Activated CD4-positive, alpha-beta T cell treated with anti-CD3 and anti-CD28 coated beads, Interleukin-2, amount 50 U/mL, for 1 hour (primary cell): Measurements from ENCODE around the gene TNFAIP6.
"Not testable (repeated sequence)": the region's sequence is repeated elsewhere in the genome, so short reads cannot be mapped to it uniquely, and the experiment has no call there.

Experiments
- DNase-seq: peaks from one replicate; pipeline ENCODE4 v3.0.0-alpha.2; 2020

The TNFAIP6 gene, protein sequence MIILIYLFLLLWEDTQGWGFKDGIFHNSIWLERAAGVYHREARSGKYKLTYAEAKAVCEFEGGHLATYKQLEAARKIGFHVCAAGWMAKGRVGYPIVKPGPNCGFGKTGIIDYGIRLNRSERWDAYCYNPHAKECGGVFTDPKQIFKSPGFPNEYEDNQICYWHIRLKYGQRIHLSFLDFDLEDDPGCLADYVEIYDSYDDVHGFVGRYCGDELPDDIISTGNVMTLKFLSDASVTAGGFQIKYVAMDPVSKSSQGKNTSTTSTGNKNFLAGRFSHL

DNA sequence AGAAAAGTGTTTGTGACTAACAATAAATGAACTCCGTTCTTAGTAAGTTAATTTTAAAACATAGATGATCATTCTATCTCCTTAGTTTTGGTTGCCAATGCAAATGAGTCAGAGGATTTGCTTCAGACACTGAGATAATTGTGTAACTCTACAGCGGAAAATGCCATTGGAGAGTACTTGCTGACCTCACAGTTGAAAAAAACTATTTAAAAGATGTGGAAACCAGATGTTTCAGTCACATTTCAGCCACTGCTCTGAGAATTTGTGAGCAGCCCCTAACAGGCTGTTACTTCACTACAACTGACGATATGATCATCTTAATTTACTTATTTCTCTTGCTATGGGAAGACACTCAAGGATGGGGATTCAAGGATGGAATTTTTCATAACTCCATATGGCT lies at the start of gene TNFAIP6:
Gene TNFAIP6 (plus strand): TSS at position 234 of the 400 bp plus-strand sequence. CDS start 75 bp downstream, at position 309.
- DNase-seq = no peak

DNA sequence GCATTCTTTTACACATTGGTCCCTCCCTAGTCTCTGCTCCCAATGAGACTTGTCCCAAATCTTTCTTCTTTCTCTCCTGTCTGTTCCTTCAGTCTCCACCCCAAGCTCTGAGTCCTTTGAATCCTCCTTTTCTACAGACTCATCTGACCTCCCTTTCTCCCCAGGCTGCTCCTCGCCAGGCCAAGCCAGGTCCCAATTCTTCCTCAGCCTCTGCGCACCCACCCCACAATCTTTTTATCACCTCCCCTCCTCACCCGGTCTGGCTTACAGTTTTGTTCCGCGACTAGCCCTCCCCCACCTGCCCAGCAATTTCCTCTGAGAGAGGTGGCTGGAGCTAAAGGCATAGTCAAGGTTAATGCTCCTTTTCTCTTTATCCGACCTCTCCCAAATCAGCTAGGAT lies 47.1 kb upstream of the TNFAIP6 start:
- not testable (repeated sequence) for DNase-seq

DNA sequence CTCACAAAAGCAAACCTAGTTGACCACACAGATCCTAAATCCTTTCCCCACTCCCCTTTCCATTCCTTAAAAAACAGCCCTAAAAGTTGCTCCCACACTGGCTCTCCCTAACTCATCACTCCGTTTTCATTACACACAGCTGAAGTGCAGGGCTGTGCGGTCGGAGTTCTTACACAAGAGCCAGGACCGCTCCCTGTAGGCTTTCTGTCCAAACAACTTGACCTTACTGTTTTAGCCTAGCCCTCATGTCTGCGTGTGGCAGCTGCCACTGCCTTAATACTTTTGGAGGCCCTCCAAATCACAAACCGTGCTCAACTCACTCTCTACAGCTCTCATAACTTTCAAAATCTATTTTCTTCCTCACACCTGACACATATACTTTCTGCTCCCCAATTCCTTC lies 45.0 kb upstream of the TNFAIP6 start:
- DNase-seq = not testable (repeated sequence)

DNA sequence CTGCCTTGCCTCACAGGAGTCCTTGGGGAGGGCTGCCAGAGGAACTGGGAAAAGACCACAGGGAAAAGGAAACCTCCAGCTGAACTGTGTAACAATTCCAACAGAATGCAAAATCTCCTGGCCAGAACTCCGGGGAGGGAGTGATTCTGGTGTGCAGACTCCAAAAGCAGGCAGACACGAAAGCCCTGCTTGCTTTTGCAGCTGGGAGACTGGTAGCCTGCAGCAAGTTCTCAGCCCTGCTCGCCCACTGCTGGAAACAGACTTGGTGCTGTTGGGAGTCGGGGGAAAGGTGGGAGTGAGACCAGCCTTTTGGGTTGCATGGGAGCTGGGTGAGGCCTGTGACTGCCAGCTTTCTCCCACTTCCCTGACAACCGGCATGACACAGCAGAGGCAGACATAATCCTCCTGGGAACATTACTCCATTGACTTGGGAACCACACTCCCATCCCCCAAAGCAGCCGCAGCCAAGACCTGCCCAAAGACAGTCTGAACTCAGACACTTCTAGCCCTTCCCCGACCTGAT lies 42.0 kb upstream of the TNFAIP6 start:
- DNase-seq = no peak

DNA sequence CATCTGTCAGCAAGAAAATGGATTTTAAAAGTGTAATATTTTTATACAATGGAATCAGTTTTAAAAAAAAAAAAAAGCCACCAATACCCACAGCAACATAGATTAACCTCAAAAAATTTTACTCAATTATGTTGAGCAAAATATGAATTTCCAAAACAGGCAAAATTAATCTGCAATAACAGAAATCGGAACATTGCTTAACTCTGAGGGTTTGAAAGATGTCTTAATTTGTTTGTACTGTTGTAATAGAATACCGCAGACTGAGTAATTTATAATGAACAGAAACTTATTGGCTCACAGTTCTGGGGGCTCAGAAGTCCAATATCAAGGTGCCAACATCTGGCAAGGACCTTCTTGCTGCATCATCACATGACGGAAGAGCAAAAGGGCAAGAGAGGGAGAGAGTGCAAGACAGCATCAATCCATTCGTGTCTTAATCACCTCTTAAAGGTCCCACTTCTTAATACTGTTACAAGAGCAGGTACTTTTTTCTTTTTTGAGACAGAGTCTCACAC lies 31.8 kb upstream of the TNFAIP6 start:
- DNase-seq = no peak

DNA sequence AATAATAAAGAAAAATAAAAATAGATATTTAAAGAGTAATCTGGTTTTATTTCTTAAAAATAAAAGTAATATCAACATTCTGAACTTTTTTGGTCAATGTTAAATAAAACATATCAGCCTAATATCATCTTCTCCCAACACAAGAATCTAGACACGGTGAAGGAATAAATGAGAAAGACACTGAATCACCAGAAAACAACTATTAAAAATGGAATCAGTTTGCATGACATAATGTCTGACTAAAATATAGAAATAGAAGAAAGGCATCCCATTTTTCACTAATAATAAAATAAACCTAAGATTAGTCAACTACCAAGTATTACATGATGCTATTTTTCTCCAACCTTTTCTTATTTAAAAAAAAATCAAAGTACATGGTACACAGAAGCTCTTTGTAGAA lies 30.8 kb upstream of the TNFAIP6 start:
- DNase-seq = no peak

DNA sequence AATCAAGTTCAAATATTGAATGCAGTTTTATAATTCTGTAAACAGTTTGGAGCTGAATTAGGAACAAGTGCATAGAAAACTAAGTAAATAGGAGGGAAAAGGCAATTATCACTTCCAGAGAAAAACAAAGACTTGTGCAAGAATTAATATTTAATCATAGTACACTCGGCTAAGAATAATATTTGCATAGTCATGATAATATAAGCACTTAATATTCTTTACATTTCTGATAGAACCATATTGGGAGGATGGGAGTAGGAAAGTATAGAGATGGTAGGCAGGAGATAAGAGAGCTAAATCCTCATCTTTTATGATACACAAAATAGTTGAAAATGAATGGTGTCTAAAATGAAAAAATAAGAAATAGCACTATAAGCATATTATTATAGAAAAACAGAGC lies 27.4 kb upstream of the TNFAIP6 start:
- no peak for DNase-seq

DNA sequence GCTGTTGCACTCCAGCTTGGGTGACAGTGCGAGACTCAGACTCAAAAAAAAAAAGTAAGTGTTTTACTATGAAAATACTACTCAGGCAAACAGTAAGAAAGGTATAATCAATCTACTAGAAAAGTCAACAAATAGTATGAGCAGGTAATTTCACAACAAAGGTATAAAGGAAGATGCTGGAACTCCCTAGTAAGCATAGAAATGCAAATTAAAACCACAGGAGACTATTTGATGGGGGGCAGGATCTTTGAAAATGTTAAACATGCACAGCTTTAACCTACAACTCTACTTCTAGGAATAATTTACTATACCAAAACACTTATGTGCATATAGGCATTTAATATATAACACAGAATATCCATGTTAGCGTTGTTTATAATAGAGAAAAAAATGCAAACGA lies 24.3 kb upstream of the TNFAIP6 start:
- DNase-seq = no peak

DNA sequence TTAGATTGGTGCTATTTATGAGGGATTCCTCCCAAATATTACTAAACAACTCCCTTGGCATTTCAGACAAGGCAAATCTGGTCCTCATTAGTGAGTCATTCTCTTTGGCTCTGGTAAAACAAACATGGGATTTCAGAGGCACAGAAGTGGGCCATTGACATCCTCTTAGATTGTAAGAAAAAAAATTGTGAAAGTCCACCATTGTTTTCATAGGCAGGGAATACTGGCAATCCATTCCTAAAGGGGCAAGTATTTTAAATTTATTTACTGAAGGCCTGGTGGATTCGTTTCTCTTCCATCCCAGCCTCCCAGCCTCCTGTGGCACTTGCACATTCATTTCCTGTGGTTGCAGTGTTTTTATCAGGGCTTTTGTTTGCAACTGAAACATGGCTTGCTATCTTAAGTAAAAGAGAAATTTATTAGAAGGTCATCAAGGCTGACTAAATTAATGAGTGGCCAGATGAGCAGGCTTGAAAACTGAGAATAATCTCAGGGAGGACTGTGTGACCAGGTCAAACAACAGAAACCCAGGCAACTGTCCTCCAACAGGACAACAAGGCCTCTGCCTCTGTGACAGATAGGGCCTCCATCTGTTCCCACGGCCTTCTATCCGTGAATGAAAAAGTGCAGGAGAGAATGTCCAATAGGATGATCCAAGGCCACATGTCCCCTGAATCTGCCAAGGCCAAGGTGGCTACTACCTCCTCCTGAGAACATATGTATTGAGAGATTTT lies 23.1 kb upstream of the TNFAIP6 start:
- no peak for DNase-seq

DNA sequence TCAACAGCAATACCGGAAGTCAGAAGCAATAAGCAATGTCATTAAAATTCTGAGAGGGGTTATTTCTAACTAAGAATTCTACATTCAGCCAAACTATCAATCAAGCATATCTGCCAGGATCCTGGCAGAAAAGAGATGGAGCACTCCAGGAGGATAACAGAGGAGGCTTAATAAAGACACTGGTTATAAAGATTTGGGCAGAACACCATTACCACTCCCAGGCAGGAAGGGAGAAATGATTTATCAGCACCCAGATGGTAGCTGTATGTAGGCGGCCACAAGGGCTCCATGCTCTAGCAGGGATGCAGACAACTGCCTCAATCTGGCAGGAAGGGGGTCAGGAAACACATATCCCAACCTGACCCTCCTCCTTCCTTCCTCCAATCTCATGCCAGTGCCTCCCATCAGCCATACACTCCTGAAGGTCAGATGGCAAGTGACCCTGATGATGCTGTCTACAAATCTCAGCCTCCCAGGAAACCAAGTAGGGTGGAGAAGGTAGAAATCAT lies 20.5 kb upstream of the TNFAIP6 start:
- no peak for DNase-seq

DNA sequence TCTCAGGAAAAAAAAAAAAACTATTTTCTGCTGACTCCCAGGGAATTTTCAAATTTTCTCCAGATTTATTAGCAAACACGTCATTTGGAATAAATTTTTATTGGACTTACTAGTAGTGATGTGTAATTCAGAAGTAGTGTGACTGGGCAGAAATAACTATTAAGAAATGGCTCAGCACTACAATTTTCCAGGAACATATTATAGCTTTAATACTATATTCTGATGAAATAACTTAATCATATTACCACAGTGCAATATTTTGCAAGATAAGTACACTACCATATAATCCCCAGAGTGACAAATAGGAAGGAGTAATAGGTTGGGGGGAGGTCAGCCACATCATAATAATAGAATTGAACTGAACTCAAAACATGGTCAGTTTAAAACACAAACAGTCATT lies 19.7 kb upstream of the TNFAIP6 start:
- no peak for DNase-seq

DNA sequence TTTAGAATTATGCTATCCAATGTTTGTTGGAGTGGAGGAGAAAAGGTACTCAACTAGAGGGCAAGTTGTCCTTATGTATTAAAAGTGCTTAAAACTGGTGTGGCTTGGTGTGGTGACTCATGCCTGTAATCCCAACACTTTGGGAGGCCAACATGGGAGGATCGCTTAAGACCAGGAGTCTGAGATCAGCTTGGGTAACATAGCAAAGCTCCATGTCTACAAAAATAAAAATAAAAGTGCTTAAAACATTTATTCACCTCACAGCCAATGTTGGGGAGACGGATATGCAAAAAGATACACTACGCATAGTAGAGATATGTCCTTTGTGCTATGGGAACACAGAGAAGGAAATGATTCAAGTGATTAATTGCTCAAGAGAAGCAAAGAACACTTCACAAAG lies 19.3 kb upstream of the TNFAIP6 start:
- no peak for DNase-seq

DNA sequence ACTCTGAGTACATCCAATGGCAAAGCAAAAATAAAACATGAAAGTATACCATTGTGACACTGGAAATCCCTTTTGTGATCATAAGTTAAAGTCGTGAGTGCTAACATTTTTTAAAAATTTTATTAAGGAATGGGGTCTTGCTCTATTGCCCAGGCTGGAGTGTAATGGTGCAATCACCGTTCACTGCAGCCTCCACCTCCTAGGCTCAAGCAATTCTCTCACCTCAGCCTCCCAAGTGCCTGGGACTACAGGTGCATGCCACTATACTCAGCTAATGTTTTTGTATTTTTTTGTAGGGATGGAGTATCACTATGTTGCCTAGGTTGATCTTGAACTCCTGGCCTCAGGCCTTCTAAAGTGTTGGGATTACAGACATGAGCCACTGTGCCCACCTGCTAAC lies 14.3 kb upstream of the TNFAIP6 start:
- DNase-seq = no peak

DNA sequence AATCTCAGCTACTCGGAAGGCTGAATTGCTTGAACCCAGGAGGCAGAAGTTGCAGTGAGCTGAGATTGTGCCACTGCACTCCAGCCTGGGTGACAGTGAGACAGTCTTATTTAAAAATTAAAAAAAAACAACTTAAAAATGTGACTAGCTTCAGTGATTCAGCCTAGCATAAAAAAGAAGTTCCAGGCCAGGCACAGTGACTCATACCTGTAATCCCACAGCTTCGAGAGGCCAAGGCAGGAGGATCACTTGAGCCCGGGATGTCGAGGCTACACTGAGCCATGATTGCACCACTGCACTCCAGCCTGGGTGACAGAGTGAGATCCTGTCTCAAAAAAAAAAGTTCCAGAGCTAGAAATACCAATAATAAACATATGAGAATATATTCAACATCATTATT lies 13.2 kb upstream of the TNFAIP6 start:
- not testable (repeated sequence) for DNase-seq

DNA sequence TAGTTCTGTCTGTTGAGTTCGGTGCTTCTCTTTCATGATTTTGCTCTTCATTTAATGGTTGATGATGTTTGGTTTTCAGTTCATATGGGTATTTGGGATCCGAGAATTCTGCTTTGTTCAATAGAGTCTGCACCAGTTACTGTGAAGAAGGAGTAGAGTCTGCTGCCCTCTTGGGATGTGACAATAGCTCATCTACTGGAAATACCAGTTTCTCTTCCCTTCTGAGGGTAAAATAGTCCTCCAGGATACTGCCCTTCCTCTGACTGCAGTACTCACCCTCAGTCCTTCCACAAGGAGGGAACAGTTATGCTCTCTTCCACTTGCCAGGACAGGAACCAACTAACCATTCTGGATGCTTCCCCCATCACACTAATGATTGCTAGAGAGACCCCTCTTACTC lies 12.5 kb upstream of the TNFAIP6 start:
- DNase-seq = no peak

DNA sequence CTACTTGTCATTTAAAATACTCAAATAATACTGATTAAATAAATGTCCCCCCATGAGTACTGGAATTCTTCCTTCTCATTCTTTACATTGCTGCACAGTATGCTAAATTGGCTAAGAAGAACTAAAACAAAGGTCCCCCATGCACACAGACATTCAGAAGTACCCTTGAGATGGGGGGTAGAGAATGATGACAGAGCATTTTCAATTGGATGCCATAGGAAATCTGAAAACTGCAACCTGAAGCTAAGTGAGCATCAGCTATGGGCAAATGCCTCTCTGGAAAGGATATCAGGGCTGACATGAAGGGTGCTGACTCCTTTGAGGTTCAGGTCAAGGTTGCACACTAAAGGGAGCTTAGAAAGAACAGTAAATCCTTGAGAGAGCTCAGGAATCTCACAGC lies 10.1 kb upstream of the TNFAIP6 start:
- no peak for DNase-seq

DNA sequence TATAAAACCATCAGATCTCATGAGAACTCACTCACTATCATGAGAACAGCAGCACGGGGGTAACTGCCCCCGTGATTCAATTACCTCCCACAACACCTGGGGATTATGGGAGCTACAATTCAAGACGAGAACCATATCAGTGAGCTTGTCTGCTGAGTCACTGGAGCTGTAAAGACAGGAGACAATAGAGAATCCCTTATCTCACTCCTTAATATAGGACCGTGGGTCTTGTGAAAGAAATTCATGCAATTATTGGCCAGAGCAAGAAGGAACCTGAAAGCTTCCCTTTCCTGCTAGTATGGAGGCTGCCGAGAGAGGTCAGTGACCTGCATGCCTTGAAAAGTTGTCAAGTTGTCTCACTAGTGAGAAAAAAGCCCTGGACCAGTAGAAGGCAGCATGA lies 9.5 kb upstream of the TNFAIP6 start:
- no peak for DNase-seq

DNA sequence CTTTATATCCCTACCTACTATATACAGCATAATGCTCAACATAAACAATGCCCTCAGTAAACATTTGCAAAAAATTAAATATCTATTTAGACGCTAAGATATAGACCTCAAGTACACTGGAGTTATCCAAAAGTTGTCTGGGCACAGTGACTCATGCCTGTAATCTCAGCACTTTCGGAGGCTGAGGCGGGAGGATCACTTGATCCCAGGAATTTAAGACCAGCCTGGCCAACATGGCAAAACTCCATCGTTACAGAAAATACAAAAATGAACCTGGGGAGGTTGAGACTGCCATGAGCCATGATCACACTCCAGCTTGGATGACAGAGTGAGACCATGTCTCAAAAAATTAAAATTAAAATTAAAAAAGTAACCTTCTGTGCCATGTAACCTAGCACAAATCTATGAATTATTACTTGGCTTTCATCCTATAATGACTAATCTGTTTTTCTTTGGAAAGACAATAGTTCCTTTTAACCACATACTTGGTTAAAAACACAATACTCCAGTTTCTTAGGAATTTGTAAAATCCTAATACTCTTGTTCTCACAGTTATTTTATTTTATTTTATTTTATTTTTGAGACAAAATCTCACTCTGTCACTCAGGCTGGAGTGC lies 6.7 kb upstream of the TNFAIP6 start:
- no peak for DNase-seq

DNA sequence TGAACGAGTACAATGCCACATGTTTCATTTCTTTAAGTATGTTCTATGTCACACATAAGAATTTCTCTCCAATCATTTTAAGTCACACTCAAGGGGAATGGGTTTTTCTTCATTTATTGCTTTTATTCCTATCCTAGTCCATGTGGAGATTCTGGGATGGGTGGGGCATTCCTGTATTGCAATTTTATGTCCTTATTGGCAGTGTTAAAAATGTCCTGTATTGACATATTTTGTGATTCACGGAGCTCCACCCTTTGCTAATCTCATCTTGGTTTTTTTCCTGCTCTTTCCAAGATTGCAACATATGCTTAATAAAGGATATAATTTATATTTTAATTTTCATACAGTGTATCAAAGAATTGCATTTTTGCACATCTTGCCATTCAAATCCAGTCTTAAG lies 3.4 kb upstream of the TNFAIP6 start:
- no peak for DNase-seq

DNA sequence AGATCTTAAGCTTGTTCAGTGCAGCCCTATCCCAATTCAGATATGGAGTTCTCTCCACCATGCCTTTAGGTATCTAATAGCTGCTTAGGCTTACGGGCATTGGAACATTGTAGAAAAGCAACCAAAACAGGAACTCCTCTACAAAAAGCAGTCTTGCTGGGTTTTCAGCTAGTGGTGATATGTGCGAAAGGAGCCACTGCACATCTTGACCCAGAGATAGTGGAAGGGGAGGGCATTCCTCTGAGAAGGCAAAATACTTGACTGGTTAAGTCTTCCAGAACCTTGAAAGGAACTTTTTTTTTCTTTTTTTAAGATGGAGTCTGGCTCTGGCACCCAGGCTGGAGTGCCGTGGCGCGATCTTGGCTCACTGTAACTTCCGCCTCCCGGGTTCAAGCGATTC lies 2.6 kb upstream of the TNFAIP6 start:
- DNase-seq = no peak

DNA sequence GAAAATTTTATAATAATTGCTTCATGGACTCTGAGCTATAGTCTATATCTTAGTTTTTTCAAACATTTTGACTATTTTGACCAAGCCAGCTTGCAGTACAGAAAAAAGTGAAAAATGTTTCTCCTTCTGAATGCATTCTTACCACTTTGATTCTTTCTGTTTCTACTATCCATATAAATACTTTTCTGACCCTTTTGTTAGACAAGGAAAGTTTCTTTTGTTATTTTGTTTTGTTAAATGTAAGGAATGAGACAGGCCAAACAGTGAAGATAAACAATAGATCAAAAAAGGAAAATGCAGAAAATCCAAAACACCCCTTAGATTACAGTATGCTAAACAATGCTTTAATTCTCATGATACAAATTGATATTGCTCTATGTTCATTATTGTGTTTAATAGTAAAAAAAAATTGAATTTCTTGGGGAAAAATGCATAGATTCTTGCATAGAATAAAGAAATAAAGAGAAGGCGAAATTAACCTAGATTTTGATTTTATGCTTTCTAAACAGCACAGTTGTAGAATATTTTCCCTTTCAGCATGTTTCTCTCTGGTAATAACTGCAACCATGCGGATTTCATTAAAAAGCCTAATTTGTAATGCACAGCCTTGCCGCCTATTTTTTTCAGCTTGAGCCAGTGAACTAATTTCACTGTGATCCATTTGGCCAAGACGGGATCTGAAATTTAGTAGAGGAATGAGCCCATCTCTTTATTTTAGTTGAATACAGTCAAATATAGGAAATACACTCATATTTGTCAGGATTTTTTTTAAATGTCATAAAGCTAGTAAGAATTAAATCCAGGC lies 976 bp downstream of the TNFAIP6 start:
- no peak for DNase-seq

DNA sequence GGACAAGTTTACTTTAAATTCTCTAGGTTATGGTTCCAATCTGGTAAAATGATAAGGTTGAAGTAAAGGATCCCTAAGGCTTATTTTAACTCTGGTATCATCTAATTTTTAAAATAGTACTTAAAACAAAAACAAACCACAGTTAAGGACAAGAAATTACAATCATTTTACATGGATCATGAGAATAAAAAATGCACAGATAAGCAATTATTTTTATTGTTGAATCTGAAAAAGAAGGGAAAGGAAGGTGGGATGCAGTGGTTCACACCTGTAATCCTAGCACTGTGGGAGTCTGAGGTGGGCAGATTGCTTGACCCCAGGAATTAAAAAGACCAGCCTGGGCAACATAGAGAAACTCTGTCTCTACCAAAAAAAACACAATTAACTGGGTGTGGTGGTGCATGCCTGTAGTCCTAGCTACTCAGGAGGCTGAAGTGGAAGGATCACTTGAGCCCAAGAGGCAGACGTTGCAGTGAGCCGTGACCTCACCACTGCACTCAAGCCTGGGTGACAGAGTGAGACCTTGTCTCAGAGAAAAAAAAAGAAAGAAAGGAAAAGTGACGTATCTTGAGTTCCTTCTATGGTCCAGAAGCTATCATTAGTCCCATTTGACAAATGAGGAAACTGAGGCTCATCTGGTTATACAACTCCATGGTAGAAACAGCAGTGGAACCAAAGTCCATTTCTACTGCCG lies 2.5 kb downstream of the TNFAIP6 start:
- DNase-seq = no peak
